CD4-positive, alpha-beta T cell treated with Interferon alpha-2 for 1 hour (primary cell): ENCODE results near the gene ENTREP1.
"Not testable (repeated sequence)": the region's sequence is repeated elsewhere in the genome, so short reads cannot be mapped to it uniquely, and the experiment has no call there.

Experiments
- DNase-seq, 2 donors: peaks; one replicate each; pipeline ENCODE4 v3.0.0-alpha.2; 2020 to 2022

ENTREP1 gene

DNA sequence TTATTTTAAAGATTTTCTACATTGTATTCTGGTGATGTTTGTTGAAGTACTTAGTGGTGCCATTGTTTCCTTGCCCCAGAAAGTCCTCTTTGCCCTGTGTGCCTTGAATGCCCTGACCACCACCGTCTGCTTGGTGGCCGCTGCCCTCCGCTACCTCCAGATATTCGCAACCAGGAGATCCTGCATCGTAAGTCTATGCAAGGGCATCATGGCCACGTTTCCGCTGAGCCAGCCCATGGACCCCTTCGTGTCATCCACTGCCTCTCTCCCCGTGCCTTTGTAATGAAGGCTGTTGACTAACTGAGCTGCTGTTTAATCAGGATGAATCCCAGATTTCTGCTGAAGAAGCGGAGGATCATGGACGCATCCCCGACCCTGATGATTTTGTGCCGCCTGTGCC is 52.3 kb downstream of the ENTREP1 start:
- no peak for DNase-seq

DNA sequence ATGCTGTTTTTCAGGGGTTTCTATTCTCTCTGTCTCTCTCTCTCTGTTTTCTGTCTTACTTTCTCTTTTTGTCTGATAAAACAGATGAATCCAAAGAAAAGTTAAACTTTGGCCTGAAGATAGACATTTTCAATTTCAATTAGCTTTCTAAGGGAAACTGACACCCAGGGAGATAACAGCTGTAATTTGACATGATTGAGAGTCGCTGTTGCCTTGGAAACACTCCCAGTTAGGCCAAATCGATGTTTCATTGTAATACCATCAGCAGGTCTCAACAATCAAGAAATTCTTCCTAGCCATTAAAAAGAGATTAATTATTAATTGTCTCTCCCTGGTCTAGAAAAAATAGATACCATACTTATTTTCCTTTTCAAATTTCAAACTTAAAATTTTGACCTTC is 53.0 kb downstream of the ENTREP1 start:
- no peak for DNase-seq

DNA sequence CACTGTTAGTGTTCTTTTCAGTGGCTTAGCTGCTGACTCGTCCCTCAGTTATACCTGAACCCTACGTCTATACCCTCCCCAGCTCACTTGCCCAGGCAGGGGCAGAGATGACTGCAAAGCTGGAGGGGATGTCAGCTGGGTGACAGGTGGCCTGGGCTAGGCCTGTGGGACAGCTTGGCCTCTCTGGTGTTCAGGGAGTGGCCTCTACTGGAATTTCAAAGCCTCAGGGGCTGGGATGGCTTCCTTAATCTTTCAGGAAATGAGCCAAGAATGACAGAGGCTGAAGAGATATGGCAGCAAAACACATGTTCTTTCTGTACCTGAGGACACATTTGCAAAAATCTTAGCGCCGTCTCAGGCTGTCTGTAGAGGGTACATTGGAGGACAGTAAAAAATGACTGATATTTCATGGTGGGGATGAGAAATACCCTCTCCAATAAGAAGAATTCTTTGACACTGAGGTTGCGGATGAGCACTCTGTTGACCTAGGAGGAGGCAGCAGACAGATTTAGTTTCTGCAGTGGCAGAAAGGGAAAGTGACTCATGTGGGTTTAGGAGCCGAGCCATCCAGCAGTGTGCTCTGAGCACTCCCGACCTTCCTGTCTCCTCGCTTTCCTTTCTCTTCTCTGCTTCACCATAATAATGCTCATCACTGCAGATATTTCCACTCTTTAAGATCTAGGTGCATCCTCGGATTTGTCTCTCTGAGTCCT is 54.4 kb downstream of the ENTREP1 start:
- no peak for DNase-seq

DNA sequence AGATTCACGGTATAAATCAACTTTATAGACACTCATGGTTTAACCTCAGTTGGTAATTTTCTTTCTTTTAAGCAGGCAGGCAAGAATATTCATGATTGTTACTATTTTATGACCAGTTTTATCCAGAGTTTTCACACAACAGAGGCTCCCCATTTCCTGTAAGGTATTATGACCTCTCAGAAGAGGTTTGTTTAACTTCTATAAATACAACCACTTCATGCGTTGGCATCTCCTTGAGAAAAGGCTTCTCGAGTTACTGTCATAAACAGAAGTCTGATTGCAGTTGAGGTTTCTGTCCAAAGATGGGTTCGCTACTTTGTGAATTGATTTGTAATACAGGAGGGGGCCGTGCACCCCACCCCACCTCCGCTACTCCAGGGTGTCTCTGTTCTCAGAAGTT is 55.3 kb downstream of the ENTREP1 start:
- no peak for DNase-seq

DNA sequence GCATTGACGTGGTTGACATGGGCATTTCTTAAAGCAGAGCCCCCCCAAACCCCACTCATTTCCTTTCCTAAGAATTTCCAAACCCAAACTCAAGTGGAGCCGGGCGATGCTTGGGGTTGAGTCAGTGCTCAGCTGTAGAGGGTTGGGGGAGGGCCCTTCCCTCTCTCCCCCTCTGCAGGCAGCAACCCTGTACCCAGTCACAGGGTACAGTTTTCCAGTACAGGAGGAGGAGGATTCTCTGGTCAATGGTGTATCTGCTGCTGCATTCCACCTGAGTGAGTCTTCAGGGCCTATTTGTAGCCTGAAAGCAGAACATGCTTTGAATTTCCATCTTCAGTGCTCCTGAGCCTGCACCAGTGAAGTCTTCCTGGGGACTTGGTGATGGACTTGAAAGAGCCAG is 55.8 kb downstream of the ENTREP1 start:
- no peak for DNase-seq

DNA sequence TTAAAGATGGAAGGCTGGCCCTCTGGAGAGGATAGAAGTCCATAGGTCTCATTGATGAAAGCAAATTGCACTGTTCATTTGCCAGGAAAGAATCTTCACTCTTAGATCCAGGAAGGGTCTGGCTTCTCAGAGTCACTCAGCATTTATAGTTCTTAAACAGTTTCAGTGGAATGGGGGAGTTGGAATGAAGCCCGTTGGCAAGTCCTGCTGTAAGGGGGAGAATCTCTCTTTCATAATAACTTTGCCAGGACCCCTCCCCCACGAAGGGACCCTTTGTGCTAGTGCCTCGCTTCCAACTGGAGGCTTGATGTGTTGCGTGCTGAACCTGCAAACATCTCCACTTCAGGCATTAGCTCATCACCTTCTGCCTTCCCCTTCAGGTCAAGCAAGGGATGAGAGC is 57.1 kb downstream of the ENTREP1 start:
- no peak for DNase-seq

DNA sequence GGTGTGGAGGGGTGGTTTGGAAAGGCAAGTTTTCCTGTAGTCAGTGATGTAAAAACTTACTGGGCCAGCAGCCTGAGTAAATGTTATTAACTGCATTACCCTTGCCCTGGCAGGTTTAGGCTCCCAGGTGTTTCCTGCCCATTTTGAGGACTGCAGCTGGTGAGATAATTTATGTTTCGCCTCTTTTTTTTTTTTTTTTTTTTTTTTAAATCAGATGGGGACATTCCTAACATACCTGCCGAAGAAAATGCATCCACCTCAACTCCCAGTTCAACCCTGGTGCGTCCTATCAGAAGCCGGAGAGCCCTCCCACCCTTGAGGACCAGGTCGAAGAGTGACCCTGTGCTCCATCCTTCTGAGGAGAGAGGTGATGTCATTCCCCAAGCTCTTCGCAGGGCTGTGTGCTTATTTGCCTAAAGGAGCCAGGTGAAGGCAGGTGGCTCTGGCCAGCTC is 60.6 kb downstream of the ENTREP1 start:
- DNase-seq: no peak

DNA sequence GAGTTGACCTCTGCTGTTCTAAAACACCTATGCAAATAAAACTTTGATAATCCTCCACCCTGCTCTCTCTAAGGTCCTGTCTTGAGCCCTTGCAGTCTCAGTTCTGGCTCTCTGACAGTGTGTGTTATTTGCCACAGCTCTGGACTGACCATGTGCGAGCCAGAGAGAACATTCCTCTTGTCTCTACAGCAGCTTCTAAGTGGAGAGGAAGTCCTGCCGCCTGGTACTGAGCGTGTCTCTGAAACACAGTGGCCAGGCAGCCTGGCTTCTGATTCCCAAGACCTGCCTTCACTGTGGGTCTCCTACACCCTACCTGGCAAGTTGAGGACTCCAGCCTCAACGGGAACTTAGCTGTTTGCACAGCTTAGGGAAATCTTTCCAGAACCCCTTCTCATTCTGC is 61.6 kb downstream of the ENTREP1 start:
- no peak for DNase-seq

DNA sequence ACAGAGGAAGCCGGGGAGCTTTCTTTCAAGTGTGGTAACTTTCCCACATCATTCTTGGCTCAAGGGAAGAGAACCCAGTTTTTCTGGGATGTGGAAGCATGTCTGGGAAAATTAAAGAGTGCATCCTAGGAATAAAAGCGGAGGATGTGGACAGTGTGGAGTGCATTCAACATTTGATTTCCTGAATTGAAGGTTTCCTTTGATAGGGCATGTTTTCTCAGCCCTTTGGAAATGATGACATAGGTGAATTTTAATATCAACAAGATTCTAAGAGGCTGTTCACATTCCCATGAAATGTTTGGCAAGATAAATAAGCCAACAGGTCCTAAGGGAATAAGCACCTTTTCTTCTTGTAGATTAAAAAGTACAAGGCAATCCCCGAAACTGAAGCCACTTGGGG is 63.6 kb downstream of the ENTREP1 start:
- no peak for DNase-seq

DNA sequence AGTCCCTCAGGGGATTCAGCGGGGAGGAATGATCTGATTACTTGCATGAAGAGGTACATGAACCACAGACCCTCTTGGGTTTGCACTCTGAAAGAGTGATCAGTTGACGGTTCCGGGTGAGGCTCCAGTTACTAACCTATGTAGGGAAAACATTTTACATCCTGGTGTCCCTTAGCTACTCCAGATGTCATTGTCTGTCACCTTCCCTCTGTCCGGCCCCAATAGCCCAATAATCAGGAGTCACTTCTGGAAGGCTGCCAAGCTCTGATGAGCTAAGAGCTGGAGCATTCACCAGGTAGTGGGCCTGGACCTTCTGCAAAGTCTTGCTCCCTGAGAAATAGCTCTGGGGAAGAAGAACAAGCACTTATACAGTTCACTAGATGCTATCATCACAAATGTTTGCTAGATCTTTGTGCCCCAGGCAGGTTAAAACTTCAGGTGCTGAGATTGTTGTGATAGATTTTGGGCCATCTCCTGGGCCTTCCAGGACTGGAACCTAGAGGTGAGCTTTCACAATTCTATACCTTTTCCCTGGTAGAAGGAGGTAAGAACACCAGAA is 64.5 kb downstream of the ENTREP1 start:
- no peak for DNase-seq

DNA sequence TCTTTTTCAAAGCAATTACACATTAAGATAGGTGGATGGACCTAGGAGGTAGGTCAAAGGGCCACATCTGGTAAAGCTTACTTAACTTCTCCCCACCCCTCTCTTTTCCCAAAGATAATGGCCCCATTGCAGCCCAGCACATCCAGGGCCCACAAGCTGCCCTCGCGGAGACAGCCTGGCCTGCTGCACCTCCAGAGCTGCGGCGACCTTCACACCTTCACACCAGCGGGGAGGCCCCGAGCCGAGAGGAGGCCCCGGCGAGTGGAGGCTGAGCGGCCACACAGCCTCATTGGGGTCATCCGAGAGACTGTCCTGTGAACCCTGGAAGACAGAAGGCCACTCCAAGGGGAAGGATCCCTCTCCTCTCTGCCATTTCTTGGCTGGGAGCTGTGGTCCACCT is 66.5 kb downstream of the ENTREP1 start:
- DNase-seq: no peak

DNA sequence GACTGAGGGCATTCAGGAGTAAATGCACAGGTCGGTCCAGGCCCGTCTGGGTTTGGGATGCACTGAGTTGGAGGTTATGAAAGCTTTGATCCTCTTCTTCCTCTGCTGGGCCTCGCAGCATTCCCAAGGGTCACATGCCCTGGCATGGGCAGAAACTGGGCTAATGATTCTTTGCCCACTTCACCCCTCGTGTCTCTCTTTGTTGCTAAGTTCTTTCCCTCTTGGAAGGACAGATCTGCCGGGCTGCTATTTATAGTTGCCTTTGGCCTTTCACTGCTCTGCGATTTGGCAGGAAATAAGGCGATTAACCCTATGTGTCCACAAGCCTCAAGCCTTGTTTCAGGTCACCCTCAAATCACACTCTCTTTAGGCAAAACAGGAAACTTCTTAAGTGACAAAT is 66.9 kb downstream of the ENTREP1 start:
- DNase-seq: no peak

DNA sequence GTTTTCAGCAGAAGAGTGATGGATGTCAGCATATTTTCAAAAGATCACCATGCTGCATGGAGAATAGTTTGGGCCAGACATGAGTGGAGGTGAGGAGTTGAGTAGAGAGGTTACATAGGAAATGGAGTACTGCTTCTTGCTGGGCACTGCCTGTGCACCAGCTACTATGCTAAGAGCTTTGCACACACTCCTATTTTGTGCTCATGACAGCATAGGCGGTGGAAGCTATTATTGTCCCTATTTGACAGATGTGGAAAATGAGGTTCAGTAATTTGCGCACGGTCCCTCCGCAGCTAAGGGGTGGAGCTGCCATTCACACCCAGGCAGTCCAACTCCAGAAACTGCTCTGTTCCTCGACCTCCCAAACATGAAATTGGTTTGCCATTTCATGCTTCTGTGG is 67.8 kb downstream of the ENTREP1 start:
- DNase-seq: no peak

DNA sequence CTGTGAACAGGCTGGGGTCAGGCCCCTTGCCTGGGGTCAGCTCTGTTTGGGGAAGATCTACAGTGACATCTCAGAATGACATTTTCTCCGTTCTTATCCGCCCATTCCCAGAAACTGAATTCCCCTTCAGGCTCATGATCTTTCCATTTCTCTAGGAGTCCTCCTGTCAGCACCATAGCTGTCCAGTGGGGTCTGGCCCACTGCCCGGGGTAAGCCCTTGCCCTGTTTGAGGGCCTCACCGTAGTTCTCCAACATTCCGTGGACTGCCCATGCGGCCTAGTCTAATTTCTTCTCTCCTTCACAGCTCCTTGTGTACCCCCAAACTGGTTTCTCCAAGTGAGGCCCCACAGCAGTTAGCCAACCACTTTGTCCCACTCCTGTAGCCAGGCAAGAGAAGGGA is 68.4 kb downstream of the ENTREP1 start:
- DNase-seq: no peak

DNA sequence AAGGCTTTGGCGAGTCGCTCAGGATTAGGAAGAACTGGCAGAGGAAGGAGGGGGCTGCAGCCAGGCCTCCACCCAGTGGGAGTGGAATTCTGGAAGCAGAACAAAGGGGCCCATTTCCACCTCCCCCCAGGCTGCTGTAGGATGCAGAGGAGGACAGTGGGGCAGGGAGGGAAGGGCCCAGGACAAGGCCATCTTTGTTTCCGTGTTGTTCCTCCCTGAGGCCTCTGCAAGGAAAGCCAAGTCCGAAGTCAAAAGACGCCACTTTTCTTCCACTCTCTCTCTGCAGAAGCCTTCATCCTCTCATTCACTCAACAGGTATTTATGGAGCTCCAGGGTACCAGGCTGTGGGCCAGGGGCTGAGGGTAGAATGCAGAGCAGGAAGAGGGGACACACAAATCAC is 70.7 kb downstream of the ENTREP1 start:
- no peak for DNase-seq

DNA sequence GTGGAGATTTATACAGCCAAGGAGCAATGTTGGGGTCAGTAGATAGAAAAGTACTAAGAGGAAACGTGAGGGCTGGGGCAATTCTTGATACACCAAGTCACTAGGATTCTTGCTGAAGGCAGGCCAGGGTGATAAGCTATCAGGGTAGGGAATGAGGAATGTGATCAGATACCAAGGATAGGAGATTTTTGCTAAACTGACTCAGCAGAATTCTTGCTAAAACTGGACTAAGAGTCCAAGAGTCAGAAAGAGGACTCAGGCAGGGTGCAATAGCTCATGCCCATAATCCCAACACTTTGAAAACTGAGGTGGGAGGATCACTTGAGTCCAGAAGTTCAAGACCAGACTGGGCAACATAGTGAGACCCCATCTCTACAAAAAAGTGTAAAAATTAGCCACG is 71.7 kb downstream of the ENTREP1 start:
- DNase-seq: no peak

DNA sequence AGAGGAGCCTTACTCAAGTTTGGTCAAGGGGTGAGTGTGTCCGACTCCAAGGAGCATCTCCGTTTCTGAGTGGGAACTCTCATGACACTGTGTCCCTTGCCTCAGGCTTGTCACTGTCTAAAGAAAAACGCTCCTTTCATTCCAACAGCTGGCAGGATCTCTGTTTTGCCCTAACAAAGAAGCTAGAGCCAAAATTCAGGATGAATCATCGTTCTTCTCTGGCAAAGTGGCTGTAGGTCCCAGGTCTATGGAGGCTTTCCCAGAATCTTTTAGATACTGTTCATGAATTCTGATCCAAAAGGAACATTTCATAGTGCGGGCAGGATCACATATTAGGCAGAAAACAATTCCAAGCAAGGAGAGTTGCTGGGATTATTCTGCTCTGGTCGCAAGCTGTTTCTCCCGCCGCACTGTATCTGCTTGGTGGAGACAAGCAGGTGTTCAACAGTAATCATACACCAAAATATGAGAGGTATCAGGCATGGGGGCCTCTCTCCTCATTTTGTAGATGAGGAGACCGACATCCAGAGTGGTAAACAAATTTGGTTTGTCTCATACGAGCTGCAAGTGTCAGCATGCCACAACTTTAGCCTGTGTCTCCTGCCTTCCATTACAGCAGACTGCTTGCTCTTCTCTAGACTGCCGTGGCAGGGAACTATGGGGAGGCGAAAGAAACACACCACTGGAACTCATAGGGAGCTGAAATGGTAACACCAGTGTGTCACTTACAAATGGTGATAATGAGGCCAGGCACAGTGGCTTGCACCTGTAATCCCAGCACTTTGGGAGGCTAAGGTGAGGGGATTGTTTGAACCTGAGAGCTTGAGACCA is 72.6 kb downstream of the ENTREP1 start:
- no peak for DNase-seq

DNA sequence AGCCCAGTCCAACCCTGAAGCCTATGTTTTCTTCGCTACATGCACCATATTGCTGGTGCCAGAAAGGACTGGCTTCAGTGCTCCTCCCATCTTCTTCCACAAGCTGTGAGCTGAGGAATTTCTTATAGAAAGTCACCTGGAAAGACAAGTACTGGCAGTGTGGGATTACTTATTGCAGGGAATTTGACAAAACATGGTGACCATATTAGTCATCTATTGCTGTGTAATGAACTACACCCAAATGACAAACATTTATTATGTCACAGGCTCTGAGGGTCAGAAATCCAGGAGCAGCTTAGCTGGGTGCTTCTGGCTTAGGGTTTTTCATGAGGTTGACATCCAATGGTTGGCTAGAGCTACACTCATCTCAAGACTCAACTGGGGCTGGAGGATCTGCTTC is 75.5 kb downstream of the ENTREP1 start:
- DNase-seq: no peak

DNA sequence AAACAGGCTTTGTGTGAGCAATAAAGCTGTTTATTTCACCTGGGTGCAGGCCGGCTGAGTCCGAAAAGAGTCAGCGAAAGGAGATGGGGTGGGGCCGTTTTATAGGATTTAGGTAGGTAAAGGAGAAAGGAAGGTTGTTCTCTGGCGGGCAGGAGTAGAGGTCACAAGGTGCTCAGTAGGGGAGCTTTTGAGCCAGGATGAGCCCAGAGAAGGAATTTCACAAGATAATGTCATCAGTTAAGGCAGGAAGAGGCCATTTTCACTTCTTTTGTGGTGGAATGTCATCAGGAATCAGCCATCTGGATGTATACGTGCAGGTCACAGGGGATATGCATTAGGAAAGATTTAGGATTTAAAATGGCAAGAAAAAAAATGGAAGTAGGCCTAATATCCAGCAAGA is 84.9 kb downstream of the ENTREP1 start:
- not testable (repeated sequence) for DNase-seq

DNA sequence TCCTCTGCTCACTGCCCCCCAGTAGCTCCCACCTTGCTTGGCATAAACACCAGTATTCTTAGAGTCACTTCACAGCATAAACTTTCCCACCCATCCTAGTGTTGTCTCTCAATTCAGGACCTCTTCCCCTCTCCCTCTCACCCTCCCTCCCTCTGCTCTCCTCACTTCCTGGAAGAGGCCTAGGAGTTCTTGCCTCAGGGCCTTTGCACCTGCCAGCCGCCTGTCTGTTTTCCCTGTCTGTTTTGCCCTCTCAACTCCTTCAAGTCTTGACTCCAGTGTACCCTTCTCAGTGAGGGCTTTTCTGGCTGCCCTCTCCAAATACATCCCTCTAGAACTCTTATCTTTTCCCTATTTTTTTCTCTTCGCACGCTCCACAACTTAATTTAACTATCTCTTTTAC is 86.2 kb downstream of the ENTREP1 start:
- DNase-seq: no peak

DNA sequence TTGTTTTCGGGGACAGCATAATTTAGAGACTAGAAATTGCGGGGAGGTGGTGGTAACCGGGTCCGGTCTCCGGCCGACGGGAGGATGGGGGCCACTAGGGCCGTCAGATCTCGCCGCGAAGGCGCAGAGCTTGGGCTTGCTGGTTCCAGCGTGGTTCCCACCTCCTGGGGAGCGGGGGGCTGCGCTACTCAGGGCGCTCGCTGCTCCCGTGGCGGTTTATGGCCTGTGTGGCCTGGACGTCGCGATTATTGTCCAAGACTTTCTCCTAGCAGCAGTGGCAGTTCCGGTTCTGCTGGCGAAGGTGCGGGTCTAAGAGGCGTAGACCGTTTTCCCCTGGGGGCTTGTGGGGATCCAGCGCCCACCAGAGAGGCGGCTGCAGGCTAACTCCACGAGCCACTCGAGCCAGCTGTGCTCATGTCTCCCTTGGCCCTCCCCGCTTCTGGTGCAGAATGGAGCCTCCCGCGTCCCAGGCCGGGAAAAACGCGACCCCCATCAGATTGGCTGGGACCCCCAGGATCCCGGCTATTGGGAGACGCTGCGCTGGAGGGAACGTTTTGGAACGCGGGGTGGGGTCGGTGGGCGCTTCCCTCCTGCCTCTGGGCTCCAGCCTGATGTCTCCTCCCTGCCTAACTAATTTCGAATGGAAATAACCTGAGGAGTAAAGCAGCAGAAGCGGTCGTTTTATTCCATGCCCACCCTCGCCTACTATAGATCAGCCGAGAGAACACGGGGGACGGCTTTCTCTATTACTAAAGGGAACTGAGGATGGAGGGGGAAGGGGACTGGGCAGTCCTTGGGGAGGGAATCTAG is 87.1 kb downstream of the ENTREP1 start:
- no peak for DNase-seq

DNA sequence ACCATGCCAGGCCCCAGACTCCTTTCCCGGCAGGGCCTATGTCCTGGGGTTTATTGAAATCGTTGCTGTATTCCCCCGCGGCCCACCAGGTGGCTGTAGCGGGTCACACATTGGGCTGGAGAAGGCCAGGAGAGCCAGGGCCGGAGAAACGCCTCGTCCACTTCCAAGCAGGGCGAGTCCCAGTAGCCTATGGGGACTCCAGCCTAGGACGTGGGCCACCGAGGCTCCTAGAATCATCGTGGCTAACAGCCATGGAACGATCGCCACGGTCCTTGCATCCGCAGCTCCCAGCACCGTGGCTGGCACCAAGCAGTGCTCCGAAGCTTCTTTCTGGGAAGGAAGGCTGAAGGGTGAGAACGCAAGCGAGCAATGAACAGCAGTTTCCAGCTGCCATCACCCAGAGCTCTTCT is 87.7 kb downstream of the ENTREP1 start:
- DNase-seq: no peak

DNA sequence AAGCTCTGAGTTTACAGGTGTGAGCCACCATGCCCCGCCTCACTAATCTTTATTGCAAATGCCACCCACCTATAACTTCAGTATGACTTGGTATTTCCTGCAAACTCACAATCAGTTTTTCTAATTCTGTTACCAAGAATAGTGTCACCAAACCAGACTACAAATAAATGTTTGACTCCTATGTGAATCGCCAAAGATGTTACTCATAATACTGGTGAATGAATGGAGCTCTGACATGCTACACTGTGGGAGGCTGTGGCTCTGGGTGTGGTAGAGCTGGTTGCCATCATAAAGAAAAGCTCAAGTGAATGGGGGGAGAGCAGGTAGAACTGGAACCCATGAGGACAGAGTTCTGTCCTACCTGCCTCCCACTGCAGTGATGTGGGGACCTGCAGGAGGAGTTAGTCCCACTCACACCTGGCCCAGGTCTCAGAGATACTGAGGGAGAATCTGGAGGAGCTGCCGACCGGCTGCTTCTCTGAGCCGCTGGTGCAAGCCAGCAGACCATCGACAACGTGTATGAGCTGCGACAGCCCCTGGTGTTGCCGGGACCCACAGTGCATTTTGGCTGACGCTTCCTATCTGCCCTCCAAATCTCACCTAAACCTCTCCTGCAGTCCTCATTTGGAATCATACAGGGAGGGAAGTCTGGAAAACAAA is 95.7 kb downstream of the ENTREP1 start:
- DNase-seq: no peak
